SIG-M5 treated with dmso at 0.1 percent for 504 hours (cell line): ENCODE results near the gene FDX1.
A peak's percentile ranks its signal among the peaks of the same experiment; 100 is the strongest.
"Not testable (repeated sequence)": the region's sequence is repeated elsewhere in the genome, so short reads cannot be mapped to it uniquely, and the experiment has no call there.

ENCODE experiments used
- DNase-seq: peaks from one replicate; lab custom pipeline; 2025; ENCODE audit not compliant: unreplicated experiment; lab: John Stamatoyannopoulos, UW

The FDX1 gene

GRCh38 chr11:110429731-110430266 lies at the start of gene FDX1:
FDX1 (plus strand) TSS chr11:110429948; CDS start chr11:110430121, 173 bp downstream.
- DNase-seq: peak; percentile 69

- DNase-seq: no peak
Measured at GRCh38 chr11:110380836-110381622, 48.7 kb upstream of the FDX1 start.

GRCh38 chr11:110388231-110388630 lies 41.5 kb upstream of the FDX1 start:
- not testable (repeated sequence) for DNase-seq

GRCh38 chr11:110389965-110390364 lies 39.8 kb upstream of the FDX1 start:
- DNase-seq: no peak

- DNase-seq: peak; percentile 9
Measured at GRCh38 chr11:110392056-110392455, 37.7 kb upstream of the FDX1 start.

GRCh38 chr11:110397668-110398286 lies 32.0 kb upstream of the FDX1 start:
- not testable (repeated sequence) for DNase-seq

GRCh38 chr11:110403585-110403984 lies 26.2 kb upstream of the FDX1 start:
- not testable (repeated sequence) for DNase-seq

- DNase-seq: peak; percentile 0
Measured at GRCh38 chr11:110405636-110406035, 24.1 kb upstream of the FDX1 start.

GRCh38 chr11:110407315-110407714 lies 22.4 kb upstream of the FDX1 start:
- no peak for DNase-seq

- peak; percentile 22 for DNase-seq
Measured at GRCh38 chr11:110409174-110409573, 20.6 kb upstream of the FDX1 start.

- DNase-seq: no peak
Measured at GRCh38 chr11:110410651-110411050, 19.1 kb upstream of the FDX1 start.

GRCh38 chr11:110415081-110415480 lies 14.7 kb upstream of the FDX1 start:
- no peak for DNase-seq

- DNase-seq: not testable (repeated sequence)
Measured at GRCh38 chr11:110421658-110422057, 8.1 kb upstream of the FDX1 start.

- DNase-seq: no peak
Measured at GRCh38 chr11:110422306-110422905, 7.3 kb upstream of the FDX1 start.

- no peak for DNase-seq
Measured at GRCh38 chr11:110424775-110425444, 4.8 kb upstream of the FDX1 start.

GRCh38 chr11:110425751-110426545 lies 3.8 kb upstream of the FDX1 start:
- DNase-seq: peak; percentile 74

GRCh38 chr11:110428040-110428439 lies 1.7 kb upstream of the FDX1 start:
- DNase-seq: no peak

GRCh38 chr11:110428956-110429730 lies 605 bp upstream of the FDX1 start:
- no peak for DNase-seq

- no peak for DNase-seq
Measured at GRCh38 chr11:110430267-110431050, 711 bp downstream of the FDX1 start.
